ENCODE results near the gene MYO16. TPM values are rescaled to one million over a fixed set of nuclear protein-coding genes. Genes with fewer than 3 reads are reported as not detected.

Gene MYO16
- total RNA-seq, 1 donor from 2014 or later = 22.0 TPM

- Mint-ChIP-seq H3K27ac (ENCODE audit: unreplicated experiment) (no peak overlapping the region), H3K4me3 (ENCODE audit: unreplicated experiment) (no peak overlapping the region), H3K27me3 (ENCODE audit: unreplicated experiment) (no peaks in the 10 kb centered on the region), H3K9me3 (ENCODE audit: unreplicated experiment) (peaks cover 2% of the 10 kb centered on the region), H3K36me3 (ENCODE audit: unreplicated experiment) (no peaks in the 10 kb centered on the region), H3K4me1 (ENCODE audit: low read depth, unreplicated experiment) (peaks cover 4% of the 10 kb centered on the region)
- no peak for TF ChIP-seq CTCF (IDR thresholded peaks at IDR 0.05; ENCODE audit: partially characterized antibody, unreplicated experiment)
- no peak for DNase-seq
These were observed 160.1 kb downstream of the MYO16 start for GRCh38 chr13:108789476-108789875.

GRCh38 chr13:108795841-108796240, 166.4 kb downstream of the MYO16 start:
- no peak for TF ChIP-seq CTCF (IDR thresholded peaks at IDR 0.05; ENCODE audit: partially characterized antibody, unreplicated experiment)
- H3K27ac Mint-ChIP-seq (ENCODE audit: unreplicated experiment) = no peak overlapping the region
- DNase-seq = no peak
- H3K9me3 Mint-ChIP-seq (ENCODE audit: unreplicated experiment) = no peaks in the 10 kb centered on the region
- H3K36me3 Mint-ChIP-seq (ENCODE audit: unreplicated experiment) = no peaks in the 10 kb centered on the region
- H3K27me3 Mint-ChIP-seq (ENCODE audit: unreplicated experiment) = no peaks in the 10 kb centered on the region
- H3K4me1 Mint-ChIP-seq (ENCODE audit: low read depth, unreplicated experiment) = no peaks in the 10 kb centered on the region
- no peak overlapping the region for H3K4me3 Mint-ChIP-seq (ENCODE audit: unreplicated experiment)

GRCh38 chr13:108797354-108797753, 167.9 kb downstream of the MYO16 start:
- no peaks in the 10 kb centered on the region for H3K4me1 Mint-ChIP-seq (ENCODE audit: low read depth, unreplicated experiment)
- H3K27ac Mint-ChIP-seq (ENCODE audit: unreplicated experiment) = no peak overlapping the region
- H3K4me3 Mint-ChIP-seq (ENCODE audit: unreplicated experiment) = no peak overlapping the region
- no peak for TF ChIP-seq CTCF (IDR thresholded peaks at IDR 0.05; ENCODE audit: partially characterized antibody, unreplicated experiment)
- H3K36me3 Mint-ChIP-seq (ENCODE audit: unreplicated experiment) = no peaks in the 10 kb centered on the region
- DNase-seq = no peak
- H3K9me3 Mint-ChIP-seq (ENCODE audit: unreplicated experiment) = no peaks in the 10 kb centered on the region
- no peaks in the 10 kb centered on the region for H3K27me3 Mint-ChIP-seq (ENCODE audit: unreplicated experiment)

- no peak for TF ChIP-seq CTCF (IDR thresholded peaks at IDR 0.05; ENCODE audit: partially characterized antibody, unreplicated experiment)
- Mint-ChIP-seq H3K27me3 (ENCODE audit: unreplicated experiment) (no peaks in the 10 kb centered on the region), H3K27ac (ENCODE audit: unreplicated experiment) (no peak overlapping the region), H3K36me3 (ENCODE audit: unreplicated experiment) (peaks cover 3% of the 10 kb centered on the region), H3K9me3 (ENCODE audit: unreplicated experiment) (no peaks in the 10 kb centered on the region), H3K4me1 (ENCODE audit: low read depth, unreplicated experiment) (peaks cover 10% of the 10 kb centered on the region), H3K4me3 (ENCODE audit: unreplicated experiment) (no peak overlapping the region)
- no peak for DNase-seq
These were observed 178.4 kb downstream of the MYO16 start for GRCh38 chr13:108807841-108808240.

- Mint-ChIP-seq H3K4me3 (ENCODE audit: unreplicated experiment) (no peak overlapping the region), H3K9me3 (ENCODE audit: unreplicated experiment) (no peaks in the 10 kb centered on the region), H3K36me3 (ENCODE audit: unreplicated experiment) (peaks cover 3% of the 10 kb centered on the region), H3K4me1 (ENCODE audit: low read depth, unreplicated experiment) (peaks cover 10% of the 10 kb centered on the region), H3K27me3 (ENCODE audit: unreplicated experiment) (no peaks in the 10 kb centered on the region), H3K27ac (ENCODE audit: unreplicated experiment) (no peak overlapping the region)
- no peak for DNase-seq
- TF ChIP-seq CTCF (IDR thresholded peaks at IDR 0.05; ENCODE audit: partially characterized antibody, unreplicated experiment) = no peak
These were observed 182.8 kb downstream of the MYO16 start for GRCh38 chr13:108812165-108812564.
